Caco-2 (cell line): ENCODE data around the gene AGAP1. TPM values are rescaled to one million over a fixed set of nuclear protein-coding genes. Genes with fewer than 3 reads are reported as not detected.

Experiments
- BruUV-seq: library from RNA; stranded (reverse); fragments of 400-500 nt; replicated peaks from 2 replicates; lab custom pipeline; 2021; lab: Mats Ljungman, UMichigan
- CTCF ChIA-PET: fragments of 300-600 bp; sonication (Branson Sonifier 250); formaldehyde crosslinking; loops from one replicate; lab custom pipeline; 2022; ENCODE audit warnings: antibody characterized with exemption; lab: Charles Lee
- POLR2A ChIA-PET: fragments of 300-600 bp; sonication (Branson Sonifier 250); formaldehyde crosslinking; loops from one replicate; lab custom pipeline; 2022; ENCODE audit warnings: antibody characterized with exemption; lab: Charles Lee
- DNase-seq, 2 experiments: peaks; one replicate each; pipeline versions ENCODE4 v3.0.0 to v3.0.0-alpha.2; 2020 to 2022
- H3K27me3 ChIP-seq: replicated peaks from 2 replicates; pipeline ENCODE4 v1.6.0; 2011; ENCODE audit warnings: low read length; ENCODE audit not compliant: control insufficient read depth, insufficient read depth
- H3K36me3 ChIP-seq: 2 replicates; pipeline ENCODE4 v1.5.1; 2011; ENCODE audit warnings: low read length; ENCODE audit not compliant: control insufficient read depth, insufficient read depth
- H3K4me1 ChIP-seq: fragments of 250-450 bp; sonication (Bioruptor Pico); 2 replicates; pipeline ENCODE4 v1.5.1; 2020; ENCODE audit warnings: mild to moderate bottlenecking
- H3K4me3 ChIP-seq: 2 replicates; pipeline ENCODE4 v1.5.1; 2011; ENCODE audit warnings: low read depth, mild to moderate bottlenecking, control low read depth, low read length
- H3K9me3 ChIP-seq: fragments of 250-450 bp; sonication (Bioruptor Pico); 2 replicates; pipeline ENCODE4 v1.5.1; 2020; ENCODE audit warnings: mild to moderate bottlenecking, moderate library complexity
- H3K27ac Mint-ChIP-seq: one replicate; pipeline ENCODE4 v1.8.0; 2022; ENCODE audit warnings: mixed read lengths; ENCODE audit not compliant: unreplicated experiment
- H3K27me3 Mint-ChIP-seq: one replicate; pipeline ENCODE4 v1.8.0; 2022; ENCODE audit warnings: mixed read lengths; ENCODE audit not compliant: insufficient read depth, unreplicated experiment
- H3K36me3 Mint-ChIP-seq: one replicate; pipeline ENCODE4 v1.8.0; 2022; ENCODE audit warnings: mild to moderate bottlenecking, mixed read lengths; ENCODE audit not compliant: insufficient read depth, unreplicated experiment
- H3K4me1 Mint-ChIP-seq: one replicate; pipeline ENCODE4 v1.8.0; 2022; ENCODE audit warnings: low read depth, mixed read lengths; ENCODE audit not compliant: unreplicated experiment
- H3K4me3 Mint-ChIP-seq: one replicate; pipeline ENCODE4 v1.8.0; 2022; ENCODE audit warnings: mild to moderate bottlenecking, moderate library complexity, mixed read lengths; ENCODE audit not compliant: unreplicated experiment
- H3K9me3 Mint-ChIP-seq: one replicate; pipeline ENCODE4 v1.8.0; 2022; ENCODE audit warnings: mixed read lengths; ENCODE audit not compliant: unreplicated experiment
- intact Hi-C: fragments of 100-400 bp; cut with micrococcal nuclease; formaldehyde crosslinking; loops from one replicate; pipeline ENCODE4 v1.10.0; 2022; ENCODE audit not compliant: unreplicated experiment
- total RNA-seq: library from RNA; stranded (reverse); gene quantifications from 2 replicates; pipeline ENCODE4 v1.2.3, GENCODE V29; 2022
- TF ChIP-seq, protein P1 (sequence below), 2 experiments: fragments of 200-600 bp in 1 of 2; IDR thresholded peaks; 1 replicate in 1 of 2; 2 replicates in 1 of 2; pipeline versions ENCODE4 v1.5.1 to v1.8.0; 2011 to 2022; ENCODE audit warnings: antibody characterized with exemption in 1 of 2, control low read depth in 1 of 2, inconsistent platforms in 1 of 2, low read depth in 1 of 2, low read length in 1 of 2, mild to moderate bottlenecking in 1 of 2, moderate library complexity in 1 of 2; ENCODE audit not compliant: insufficient read depth in 1 of 2, severe bottlenecking in 1 of 2, unreplicated experiment in 1 of 2

The AGAP1 gene
- total RNA-seq, 1 experiment from 2014 or later = 41.7 TPM

DNA sequence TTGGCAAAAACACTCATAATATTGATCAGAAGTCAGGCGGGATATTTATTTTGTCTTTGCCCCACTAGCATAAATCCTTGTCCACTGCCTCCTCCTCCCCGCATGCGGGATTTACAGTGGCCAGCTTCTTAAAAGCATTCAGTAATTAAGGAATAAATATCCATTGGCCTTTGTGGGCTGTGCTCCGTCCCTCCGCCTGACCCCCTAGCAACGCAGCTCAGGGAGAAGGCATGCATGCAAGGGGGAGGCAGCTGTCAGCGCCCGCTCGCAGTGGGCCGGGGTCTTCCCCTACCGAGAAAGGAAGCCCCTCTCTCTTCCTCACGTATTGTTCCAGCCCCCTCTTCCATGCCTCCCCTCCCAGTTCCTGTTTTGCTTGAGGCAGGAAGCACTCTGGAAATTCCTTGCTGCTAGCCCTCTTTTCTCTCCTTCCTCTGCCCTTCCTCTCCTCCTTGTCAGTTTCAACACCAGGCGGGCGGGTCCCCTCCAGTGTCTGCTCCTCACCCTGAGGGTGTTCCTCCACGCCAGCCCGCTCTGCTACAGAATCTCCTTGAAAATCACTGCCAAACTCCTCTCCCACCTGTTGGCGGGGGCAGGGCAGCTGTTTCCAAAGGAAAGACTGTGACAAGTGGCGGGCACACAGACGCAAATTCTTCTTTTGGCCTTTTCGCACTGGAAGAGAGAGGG, 614.2 kb downstream of the AGAP1 start:
- TF ChIP-seq, protein P1, sequence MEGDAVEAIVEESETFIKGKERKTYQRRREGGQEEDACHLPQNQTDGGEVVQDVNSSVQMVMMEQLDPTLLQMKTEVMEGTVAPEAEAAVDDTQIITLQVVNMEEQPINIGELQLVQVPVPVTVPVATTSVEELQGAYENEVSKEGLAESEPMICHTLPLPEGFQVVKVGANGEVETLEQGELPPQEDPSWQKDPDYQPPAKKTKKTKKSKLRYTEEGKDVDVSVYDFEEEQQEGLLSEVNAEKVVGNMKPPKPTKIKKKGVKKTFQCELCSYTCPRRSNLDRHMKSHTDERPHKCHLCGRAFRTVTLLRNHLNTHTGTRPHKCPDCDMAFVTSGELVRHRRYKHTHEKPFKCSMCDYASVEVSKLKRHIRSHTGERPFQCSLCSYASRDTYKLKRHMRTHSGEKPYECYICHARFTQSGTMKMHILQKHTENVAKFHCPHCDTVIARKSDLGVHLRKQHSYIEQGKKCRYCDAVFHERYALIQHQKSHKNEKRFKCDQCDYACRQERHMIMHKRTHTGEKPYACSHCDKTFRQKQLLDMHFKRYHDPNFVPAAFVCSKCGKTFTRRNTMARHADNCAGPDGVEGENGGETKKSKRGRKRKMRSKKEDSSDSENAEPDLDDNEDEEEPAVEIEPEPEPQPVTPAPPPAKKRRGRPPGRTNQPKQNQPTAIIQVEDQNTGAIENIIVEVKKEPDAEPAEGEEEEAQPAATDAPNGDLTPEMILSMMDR (IDR thresholded peaks at IDR 0.05; ENCODE audit: insufficient read depth in 1 of 2, low read depth in 1 of 2, low read length in 1 of 2, severe bottlenecking in 1 of 2, unreplicated experiment in 1 of 2) = no peak
- CTCF ChIA-PET = no interaction called here
- H3K27me3 ChIP-seq = no peaks in the 10 kb centered on the region
- Mint-ChIP-seq H3K4me1 (no peaks in the 10 kb centered on the region), H3K4me3 (no peak overlapping the region), H3K27ac (no peak overlapping the region), H3K36me3 (no peaks in the 10 kb centered on the region), H3K9me3 (no peaks in the 10 kb centered on the region), H3K27me3 (no peaks in the 10 kb centered on the region)
- H3K4me1 ChIP-seq = no peaks in the 10 kb centered on the region
- POLR2A ChIA-PET = no interaction called here
- H3K9me3 ChIP-seq = no peaks in the 10 kb centered on the region
- no peaks in the 10 kb centered on the region for H3K36me3 ChIP-seq
- no peak overlapping the region for H3K4me3 ChIP-seq
- DNase-seq = no peak
- intact Hi-C loops = no loop called here
- BruUV-seq = no TSS peak

DNA sequence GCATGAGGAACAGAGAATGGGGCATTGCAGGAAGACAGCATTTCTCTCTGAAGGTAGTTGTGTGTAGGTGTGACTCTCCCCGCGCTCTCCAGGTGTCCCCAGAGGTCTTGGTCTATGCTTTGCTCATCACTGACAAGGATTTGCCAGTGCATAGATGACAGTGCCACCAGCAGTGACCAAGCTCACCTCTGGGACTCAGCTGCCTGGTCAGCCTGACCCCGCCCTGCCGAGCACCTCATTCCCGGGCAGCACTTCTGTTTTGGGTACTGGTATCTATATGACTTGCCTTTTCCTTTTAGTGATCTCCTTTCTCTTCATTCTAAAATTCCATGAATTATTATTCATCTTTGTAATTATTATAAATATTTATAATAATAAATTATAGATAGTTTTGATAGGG, 615.2 kb downstream of the AGAP1 start:
- Mint-ChIP-seq H3K27ac (no peak overlapping the region), H3K36me3 (no peaks in the 10 kb centered on the region), H3K4me3 (no peak overlapping the region), H3K4me1 (no peaks in the 10 kb centered on the region), H3K9me3 (no peaks in the 10 kb centered on the region), H3K27me3 (no peaks in the 10 kb centered on the region)
- ChIA-PET POLR2A (no interaction called here), CTCF (no interaction called here)
- no peak for DNase-seq
- no peaks in the 10 kb centered on the region for H3K4me1 ChIP-seq
- H3K27me3 ChIP-seq = no peaks in the 10 kb centered on the region
- no peaks in the 10 kb centered on the region for H3K9me3 ChIP-seq
- BruUV-seq = no TSS peak
- TF ChIP-seq, protein P1 (IDR thresholded peaks at IDR 0.05; ENCODE audit: insufficient read depth in 1 of 2, low read depth in 1 of 2, low read length in 1 of 2, severe bottlenecking in 1 of 2, unreplicated experiment in 1 of 2) = no peak
- intact Hi-C loops = no loop called here
- no peaks in the 10 kb centered on the region for H3K36me3 ChIP-seq
- no peak overlapping the region for H3K4me3 ChIP-seq

- DNase-seq = no peak
- Histone ChIP-seq H3K4me3 (no peak overlapping the region), H3K9me3 (no peaks in the 10 kb centered on the region), H3K4me1 (no peaks in the 10 kb centered on the region), H3K36me3 (no peaks in the 10 kb centered on the region), H3K27me3 (no peaks in the 10 kb centered on the region)
- ChIA-PET CTCF (no interaction called here), POLR2A (no interaction called here)
- no peaks in the 10 kb centered on the region for H3K27me3 Mint-ChIP-seq
- no peak overlapping the region for H3K27ac Mint-ChIP-seq
- no TSS peak for BruUV-seq
- H3K9me3 Mint-ChIP-seq = no peaks in the 10 kb centered on the region
- intact Hi-C loops = no loop called here
- no peaks in the 10 kb centered on the region for H3K4me1 Mint-ChIP-seq
- H3K36me3 Mint-ChIP-seq = no peaks in the 10 kb centered on the region
- no peak overlapping the region for H3K4me3 Mint-ChIP-seq
- TF ChIP-seq, protein P1 (IDR thresholded peaks at IDR 0.05; ENCODE audit: insufficient read depth in 1 of 2, low read depth in 1 of 2, low read length in 1 of 2, severe bottlenecking in 1 of 2, unreplicated experiment in 1 of 2) = no peak
Measured at GRCh38 chr2:236109473-236109872, 615.6 kb downstream of the AGAP1 start.
